A172 (cell line): ENCODE results near the gene ATP1A3. TPM values are rescaled to one million over a fixed set of nuclear protein-coding genes. Genes with fewer than 3 reads are reported as not detected.

Source experiments
- total RNA-seq: library from RNA; depleted of rRNA; stranded (reverse); fragments of >200 nt; shearing (Covaris generic); gene quantifications from 2 replicates; pipeline ENCODE4 v1.2.3, GENCODE V29; 2014; rRNA removed

The ATP1A3 gene
- total RNA-seq, 1 experiment from 2014 or later: 0.76 TPM

Other genes with a start within 250 kb of the ATP1A3 start
- not detected in 2 replicates for gene CEACAM6, start 238.7 kb downstream of the ATP1A3 start, total RNA-seq
- gene CEACAM3, start 197.6 kb downstream of the ATP1A3 start, total RNA-seq: not detected in 2 replicates
- not detected in 2 replicates for gene LYPD4, start 149.5 kb downstream of the ATP1A3 start, total RNA-seq
- not detected in 2 replicates for gene DMRTC2, start 149.2 kb downstream of the ATP1A3 start, total RNA-seq
- 1,133 and 1,859 TPM in 2 replicates for gene RPS19, start 134.0 kb downstream of the ATP1A3 start, total RNA-seq
- not detected in 2 replicates for gene CD79A, start 117.0 kb downstream of the ATP1A3 start, total RNA-seq
- 72.5 and 108 TPM in 2 replicates for gene ARHGEF1, start 111.0 kb downstream of the ATP1A3 start, total RNA-seq
- 0.07 and 0.47 TPM in 2 replicates for gene ERFL, start 65.8 kb downstream of the ATP1A3 start, total RNA-seq
- 105 and 138 TPM in 2 replicates for gene RABAC1, start 34.9 kb downstream of the ATP1A3 start, total RNA-seq
- gene GRIK5, start 76.0 kb upstream of the ATP1A3 start, total RNA-seq: 0.76 and 1.9 TPM in 2 replicates
- gene ZNF574, start 81.9 kb upstream of the ATP1A3 start, total RNA-seq: 24.4 and 26.8 TPM in 2 replicates
- 0.05 TPM in 1 of 2 replicates, not detected in the other for gene POU2F2, start 138.2 kb upstream of the ATP1A3 start, total RNA-seq
- gene DEDD2, start 223.4 kb upstream of the ATP1A3 start, total RNA-seq: 65.3 and 75.4 TPM in 2 replicates
- gene ZNF526, start 226.1 kb upstream of the ATP1A3 start, total RNA-seq: 12.6 and 20.6 TPM in 2 replicates
- 25.7 and 34.0 TPM in 2 replicates for gene GSK3A, start 248.4 kb upstream of the ATP1A3 start, total RNA-seq